Left cardiac atrium (tissue), 4 donors: ENCODE data around the gene CTBP2. TPM values are rescaled to one million over a fixed set of nuclear protein-coding genes. Genes with fewer than 3 reads are reported as not detected.
A peak's percentile ranks its signal among the peaks of the same experiment; 100 is the strongest.
"Not testable (repeated sequence)": the region's sequence is repeated elsewhere in the genome, so short reads cannot be mapped to it uniquely, and the experiment has no call there.

Source experiments
- ATAC-seq, 2 donors: fragments of 200-7000 bp; cut with Tn5 transposase; one replicate each; pipeline ENCODE4 v1.9.1; 2020; ENCODE audit warnings: mild to moderate bottlenecking in 2 of 2, moderate library complexity in 2 of 2
- DNase-seq: peaks from one replicate; pipeline ENCODE4 v3.0.0-alpha.2; 2020
- intact Hi-C, 2 donors: fragments of 100-400 bp; cut with DNase I; formaldehyde crosslinking; loops; one replicate each; pipeline versions ENCODE4 v1.14.1 to v1.15.1; 2022 to 2023
- total RNA-seq, 2 donors: library from RNA; stranded (reverse); fragmentation: NEBNext Ultra II Directional; extraction: Animal tissue kit (Norgen Biotek cat#: 25700); gene quantifications; one replicate each; pipeline ENCODE4 v1.2.1, GENCODE V29; 2021
- donor health status: DM: no; HTN: yes; CAD: no.
- donor health status: DM: no; HTN: yes; CAD: no; lungs with severe emphysema.
- donor health status: DM: yes; HTN: yes; CAD: no.
- donor health status: Dilated cardiomyopathy.

Gene CTBP2
- total RNA-seq, 2 donors from 2014 or later = 30.8 to 36.8 TPM

DNA sequence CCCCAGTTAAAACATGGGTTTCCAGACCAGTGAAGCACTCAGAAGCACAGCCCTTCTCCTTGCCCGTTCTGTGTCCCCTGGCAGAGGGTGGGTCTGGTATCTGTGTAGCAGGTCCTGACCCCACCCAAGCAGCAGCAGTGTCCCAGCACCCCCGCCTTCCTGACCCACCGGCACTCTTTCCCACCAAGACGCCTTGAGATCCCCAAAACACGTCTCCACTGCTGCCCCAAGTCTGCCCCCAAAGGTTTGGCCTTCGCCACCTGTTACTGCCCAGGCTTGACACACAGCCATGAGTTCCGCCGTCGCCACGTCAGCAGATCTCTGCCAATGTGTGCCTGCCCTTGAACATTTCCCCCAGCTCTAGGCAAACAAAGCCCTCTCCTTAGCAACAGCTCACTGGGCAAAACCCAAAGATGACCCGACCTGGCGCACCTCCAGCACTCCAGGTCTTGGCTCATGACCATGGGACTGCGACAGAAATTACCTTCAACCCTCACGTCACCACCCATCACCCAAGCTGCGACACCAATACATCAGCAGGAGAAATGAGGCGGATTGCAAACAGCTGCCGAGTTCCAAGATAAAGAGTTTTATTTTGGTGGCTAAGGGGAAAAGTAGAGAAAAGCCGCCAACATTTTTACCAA lies 75.6 kb downstream of the CTBP2 start:
- intact Hi-C loops = loop anchor here (5.0 to 10.0 kb wide), 2 partner anchors 38 to 70 kb away; no protein-coding TSS in a partner anchor
- peak; percentile 81 for DNase-seq
- peak; percentile 82 to 83 for ATAC-seq

DNA sequence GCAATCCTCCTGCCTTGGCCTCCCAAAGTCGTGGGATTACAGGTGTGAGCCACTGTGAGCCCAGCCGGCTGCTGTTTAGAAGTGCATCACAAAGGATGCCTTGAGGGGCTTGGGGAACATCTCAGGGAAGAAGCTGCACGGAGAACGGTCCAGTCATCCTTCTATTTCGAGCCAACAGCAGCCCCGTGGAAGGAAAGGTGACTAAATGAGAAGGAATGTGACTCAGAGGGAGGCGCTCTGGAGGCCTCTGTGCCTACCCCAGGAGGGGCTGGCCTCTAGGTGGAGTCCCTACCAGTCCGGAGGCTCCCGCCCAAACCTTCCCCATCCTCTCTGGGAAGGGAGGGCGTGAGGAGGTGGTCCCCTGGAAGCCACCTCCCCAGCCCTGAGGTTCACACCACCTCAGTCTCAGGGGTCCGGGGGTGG lies 76.2 kb downstream of the CTBP2 start:
- intact Hi-C loops = loop anchor here (5.0 to 10.0 kb wide), 2 partner anchors 38 to 71 kb away; no protein-coding TSS in a partner anchor
- ATAC-seq (peak; percentile 36 to 88), DNase-seq (peak; percentile 71)

DNA sequence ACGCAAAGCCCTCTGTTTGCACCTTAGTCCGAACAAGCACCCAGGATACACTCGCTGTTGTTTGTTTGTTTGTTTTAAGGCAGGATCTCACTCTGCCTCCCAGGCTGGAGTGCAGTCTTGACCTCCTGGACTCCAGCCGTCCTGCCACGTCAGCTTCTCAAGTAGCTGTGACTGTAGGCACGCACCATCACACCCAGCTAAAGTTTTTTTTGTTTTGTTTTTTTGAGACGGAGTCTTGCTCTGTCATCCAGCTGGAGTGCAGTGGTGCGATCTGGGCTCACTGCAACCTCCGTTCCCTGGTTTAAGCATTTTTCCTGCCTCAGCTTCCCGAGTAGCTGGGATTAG lies 76.8 kb downstream of the CTBP2 start:
- ATAC-seq = peak; percentile 21 to 50
- DNase-seq = peak; percentile 64
- intact Hi-C loops = loop anchor here (5.0 to 10.0 kb wide), 2 partner anchors 39 to 71 kb away; no protein-coding TSS in a partner anchor

DNA sequence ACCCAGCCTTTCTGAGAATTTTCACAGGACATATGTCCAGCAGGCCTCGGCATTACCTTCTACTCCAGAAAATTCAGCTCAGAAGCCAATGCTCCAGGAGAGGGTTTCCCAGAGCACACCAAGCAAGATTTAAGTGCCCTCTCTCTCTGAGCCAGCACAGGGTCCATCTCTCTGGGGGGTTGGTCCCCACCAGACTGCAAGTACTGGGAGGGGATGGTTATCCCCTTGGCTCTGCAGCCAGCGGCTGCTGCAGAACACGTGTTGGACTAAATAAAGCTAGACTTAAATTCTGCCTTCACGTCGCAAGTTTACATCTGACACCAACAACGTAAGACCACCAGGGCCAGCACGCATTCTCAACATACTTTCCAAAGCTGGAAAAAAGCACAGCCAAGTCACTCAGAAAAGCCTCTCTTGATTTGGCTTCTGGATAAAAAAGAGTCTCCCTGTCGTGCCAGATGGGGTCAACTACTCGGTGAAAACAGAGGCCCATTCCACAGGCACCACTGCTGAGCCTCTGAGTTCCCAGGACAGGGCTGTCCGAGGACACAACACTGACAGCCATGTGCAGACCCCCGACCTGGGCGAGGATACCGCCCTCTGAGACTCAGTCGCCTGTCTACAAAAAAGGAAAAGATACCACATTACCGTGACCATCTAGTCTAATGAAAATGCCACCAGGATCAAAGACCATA lies 77.3 kb downstream of the CTBP2 start:
- intact Hi-C loops = loop anchor here (5.0 to 10.0 kb wide), 2 partner anchors 39 to 72 kb away; no protein-coding TSS in a partner anchor
- DNase-seq (no peak), ATAC-seq (no peak)

DNA sequence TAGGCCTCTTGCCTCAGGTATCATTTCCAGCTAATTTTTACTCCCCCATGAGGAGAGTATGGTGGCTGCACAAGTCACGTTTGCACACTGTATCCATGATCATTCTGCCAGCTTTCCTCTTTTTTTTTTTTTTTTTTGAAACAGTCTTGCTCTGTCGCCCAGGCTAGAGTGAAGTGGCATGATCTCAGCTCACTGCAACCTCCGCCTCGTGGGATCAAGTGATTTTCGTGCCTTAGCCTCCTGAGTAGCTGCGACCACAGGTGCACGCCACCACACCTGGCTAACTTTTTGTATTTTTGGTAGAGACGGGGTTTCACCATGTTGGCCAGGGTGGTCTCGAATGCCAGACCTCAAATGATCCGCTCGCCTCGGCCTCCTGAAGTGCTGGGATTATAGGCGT lies 77.9 kb downstream of the CTBP2 start:
- intact Hi-C loops = loop anchor here (5.0 to 10.0 kb wide), 2 partner anchors 40 to 72 kb away; no protein-coding TSS in a partner anchor
- ATAC-seq = not testable (repeated sequence)

DNA sequence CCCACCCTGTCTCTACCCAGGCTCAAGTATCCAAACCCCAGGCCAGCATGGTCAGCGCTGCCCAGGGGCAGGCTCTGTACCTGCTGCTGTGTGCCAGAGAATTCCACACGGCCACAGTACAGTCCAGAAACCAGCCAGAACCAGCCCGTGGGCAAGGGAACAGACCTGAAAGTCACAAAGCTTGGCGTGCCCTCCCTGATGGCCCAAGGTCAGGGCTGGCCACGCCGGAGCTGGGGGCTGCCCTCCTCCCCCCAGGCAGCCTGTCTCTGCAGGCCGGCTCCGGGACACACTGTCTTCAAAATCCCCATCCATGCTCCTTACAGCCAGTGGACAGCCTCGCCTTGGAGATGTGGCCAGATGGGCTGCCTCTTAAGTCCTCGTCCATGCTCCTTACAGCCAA lies 78.4 kb downstream of the CTBP2 start:
- ATAC-seq = no peak

More for the DNA sequence above, 77.9 kb downstream of the CTBP2 start:
- DNase-seq = not testable (repeated sequence)

DNA sequence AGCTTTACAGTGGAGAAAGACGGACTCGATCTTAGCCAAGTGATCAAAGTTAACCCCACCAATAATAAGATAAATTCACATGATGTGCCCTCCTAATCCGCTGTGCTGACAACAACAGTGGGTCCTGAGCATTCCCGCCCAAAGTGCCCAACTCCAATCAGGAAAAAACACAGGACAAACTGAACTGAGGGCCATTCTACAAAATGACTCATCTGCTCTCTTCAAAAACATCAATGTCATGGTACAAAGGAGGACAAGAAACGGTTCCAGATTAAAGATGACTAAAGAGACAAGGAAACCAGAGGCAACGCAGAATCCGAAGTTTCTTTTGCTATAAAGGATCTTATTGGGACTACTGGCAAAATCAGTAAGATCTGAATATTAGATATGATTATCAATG lies 79.4 kb downstream of the CTBP2 start:
- intact Hi-C loops = loop anchor here (5.0 to 10.0 kb wide), 2 partner anchors 41 to 74 kb away; no protein-coding TSS in a partner anchor
- ATAC-seq = no peak

More for the DNA sequence above, 78.4 kb downstream of the CTBP2 start:
- intact Hi-C loops = loop anchor here (5.0 to 10.0 kb wide), 2 partner anchors 40 to 73 kb away; no protein-coding TSS in a partner anchor
- no peak for DNase-seq

DNA sequence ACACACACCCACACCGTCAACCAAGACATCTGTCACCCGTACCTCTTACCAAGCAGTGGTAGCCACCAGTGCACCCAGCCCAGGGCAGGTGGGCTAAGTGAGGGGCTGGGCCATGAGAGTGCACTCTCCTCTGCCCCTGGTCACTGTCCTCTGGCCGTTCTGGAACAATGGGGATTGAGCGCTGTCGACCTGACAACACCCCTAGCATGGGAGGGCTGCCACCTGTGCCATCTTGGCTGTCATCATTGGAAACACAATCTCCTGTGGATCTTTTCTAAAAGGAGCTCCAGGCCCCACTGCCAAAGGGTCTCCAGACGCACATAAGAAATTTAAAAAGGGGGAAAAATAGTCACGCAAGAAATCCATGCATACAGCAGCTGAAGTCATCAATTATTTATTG lies 80.1 kb downstream of the CTBP2 start:
- ATAC-seq (no peak), DNase-seq (no peak)
- intact Hi-C loops = loop anchor here (5.0 to 10.0 kb wide), 2 partner anchors 42 to 75 kb away; no protein-coding TSS in a partner anchor

More for the DNA sequence above, 79.4 kb downstream of the CTBP2 start:
- no peak for DNase-seq

DNA sequence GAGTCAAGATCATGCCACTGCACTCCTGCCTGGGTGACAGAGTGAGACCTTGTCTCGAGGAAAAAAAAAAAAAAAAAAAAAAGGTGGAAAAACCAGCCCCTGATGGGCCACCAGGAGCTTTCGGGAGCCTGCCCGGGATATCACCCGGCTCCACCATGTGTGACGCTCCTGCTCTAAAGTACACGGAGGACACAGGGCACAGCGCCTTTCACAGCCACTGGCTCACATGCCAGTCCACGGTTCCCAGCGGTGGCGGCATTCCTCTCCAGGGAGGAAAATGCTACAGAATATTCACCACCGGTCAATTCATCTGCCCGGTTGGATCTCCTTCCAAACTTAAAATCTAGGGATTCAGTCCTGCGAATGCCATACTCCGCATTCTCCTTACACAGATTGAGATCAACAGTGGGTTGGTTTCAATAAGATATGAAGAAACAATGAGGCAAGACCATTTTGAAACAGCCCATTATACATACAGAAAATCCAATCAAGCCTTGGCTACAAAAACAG lies 81.2 kb downstream of the CTBP2 start:
- ATAC-seq = no peak
- intact Hi-C loops = no loop called here
- DNase-seq = peak; percentile 39

DNA sequence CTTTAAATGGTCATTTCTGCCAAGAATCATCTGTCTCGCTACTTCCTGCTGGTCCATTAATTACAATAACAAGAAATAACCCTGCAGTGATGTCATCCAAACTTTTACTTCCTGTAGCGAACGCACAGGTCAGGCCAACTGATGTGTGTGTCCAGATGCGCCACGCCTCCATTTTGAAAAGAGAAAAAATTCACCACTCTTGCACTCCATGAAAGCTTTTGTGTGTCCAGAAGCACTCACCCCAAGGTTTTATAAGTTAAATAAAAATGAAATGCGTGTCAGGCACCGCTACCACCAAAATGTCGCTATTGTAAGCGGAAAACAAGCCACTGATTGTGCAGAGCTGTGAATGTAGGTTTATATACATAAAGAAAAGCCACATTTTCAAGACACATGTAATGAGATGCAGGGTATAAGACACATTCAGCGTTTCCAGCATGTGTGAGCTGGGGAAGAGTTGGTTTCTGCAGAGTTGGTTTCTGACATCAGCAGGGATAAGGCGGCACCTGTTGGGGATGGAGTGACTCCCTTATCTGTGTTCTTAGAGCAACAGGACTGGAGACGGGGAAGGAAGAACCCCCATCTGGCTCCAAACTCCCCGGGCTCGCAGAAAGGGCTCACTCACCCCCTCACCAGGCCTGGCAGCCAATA lies 83.3 kb downstream of the CTBP2 start:
- intact Hi-C loops = no loop called here
- DNase-seq (peak; percentile 17), ATAC-seq (no peak)

DNA sequence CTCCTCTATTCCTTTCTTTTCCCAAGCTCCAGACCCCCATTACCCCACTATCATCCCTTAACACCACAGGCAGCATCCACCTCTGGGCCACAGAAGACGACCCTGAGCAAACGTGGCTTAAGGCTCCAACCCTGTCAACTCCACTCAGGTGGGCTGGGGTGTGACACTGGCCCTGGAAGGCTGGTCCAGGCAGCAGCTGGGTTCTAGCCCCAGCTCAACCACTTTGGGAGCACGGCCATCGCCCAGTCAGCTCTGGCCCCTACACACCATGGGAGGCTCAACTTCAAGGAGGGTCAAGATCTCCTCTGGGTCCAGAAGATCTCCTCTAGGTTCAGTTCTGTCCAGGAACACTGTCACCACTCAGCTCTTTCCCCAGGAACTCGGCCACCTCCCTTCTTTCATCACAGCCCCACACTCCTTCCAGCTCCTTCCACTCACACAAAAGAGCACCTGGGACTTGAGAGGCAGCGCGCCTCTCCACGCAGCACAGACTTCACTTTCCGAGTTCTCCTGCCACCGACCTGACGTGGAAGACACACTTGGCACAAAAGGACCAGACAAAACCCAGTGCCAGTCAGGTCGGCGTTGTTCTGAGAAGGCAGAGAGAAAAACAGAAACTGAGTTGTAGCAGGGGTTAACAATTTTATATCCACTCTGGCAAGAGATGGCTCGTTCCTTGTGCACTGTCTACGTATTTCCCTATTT lies 84.1 kb downstream of the CTBP2 start:
- DNase-seq (peak; percentile 7), ATAC-seq (no peak)
- intact Hi-C loops = no loop called here

DNA sequence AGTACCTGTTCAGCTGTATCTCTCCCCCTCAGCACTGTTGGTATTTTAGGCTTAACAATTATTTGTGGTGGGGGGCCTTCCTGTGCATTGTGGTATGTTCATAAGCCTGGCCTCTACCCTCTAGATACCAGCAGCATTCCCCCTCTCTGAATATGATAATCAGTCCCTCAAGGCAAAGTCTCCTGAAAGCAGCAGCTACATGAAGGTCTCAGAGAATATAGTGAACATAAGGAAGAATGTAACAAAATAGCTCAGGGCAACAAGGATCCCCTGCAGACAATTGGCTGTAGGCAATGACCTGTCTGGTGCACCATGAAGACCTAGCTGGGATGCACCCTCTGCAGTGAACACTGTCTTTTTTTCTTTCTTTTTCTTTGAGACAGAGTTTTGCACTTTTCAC lies 86.4 kb downstream of the CTBP2 start:
- intact Hi-C loops = no loop called here
- ATAC-seq = no peak
- no peak for DNase-seq

DNA sequence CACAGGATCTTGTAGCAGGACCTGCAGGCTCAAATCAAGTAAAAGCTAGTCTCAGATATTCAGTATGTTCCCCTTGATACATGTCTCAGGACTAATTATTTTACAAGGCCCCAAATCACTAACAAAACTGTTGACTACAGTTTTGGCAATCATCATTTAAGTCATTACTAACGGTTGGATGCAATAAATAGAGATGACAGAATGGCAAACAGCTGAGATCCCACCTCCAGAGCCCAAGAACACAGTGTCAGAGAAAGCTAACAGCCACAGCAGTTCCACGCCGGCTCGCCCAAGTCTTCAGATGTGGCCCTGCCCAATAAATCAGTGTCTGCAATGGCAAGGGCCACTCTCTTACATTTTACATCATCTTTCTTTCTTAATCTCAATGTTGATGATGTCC lies 87.6 kb downstream of the CTBP2 start:
- intact Hi-C loops = no loop called here
- DNase-seq (no peak), ATAC-seq (no peak)

DNA sequence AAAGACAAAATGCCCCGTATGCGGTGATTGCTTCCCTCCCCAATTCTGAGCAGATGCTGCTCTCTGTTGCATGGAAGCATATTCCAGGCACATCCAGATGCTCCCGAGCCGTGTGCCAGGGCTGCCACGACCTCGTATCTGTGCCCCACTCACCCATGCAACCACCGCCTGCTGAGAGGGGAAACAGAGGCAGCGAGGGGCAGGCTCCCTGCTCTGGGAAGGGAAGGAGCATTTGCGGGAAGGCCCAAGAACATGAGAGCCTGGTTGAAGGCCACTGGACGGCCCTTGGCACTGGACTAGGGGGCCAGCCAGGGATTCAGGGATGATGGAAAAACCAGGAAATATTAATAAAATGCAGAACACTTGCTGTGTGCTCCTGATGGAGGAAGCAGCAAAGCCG lies 89.4 kb downstream of the CTBP2 start:
- DNase-seq (peak; percentile 5), ATAC-seq (no peak)
- intact Hi-C loops = no loop called here

DNA sequence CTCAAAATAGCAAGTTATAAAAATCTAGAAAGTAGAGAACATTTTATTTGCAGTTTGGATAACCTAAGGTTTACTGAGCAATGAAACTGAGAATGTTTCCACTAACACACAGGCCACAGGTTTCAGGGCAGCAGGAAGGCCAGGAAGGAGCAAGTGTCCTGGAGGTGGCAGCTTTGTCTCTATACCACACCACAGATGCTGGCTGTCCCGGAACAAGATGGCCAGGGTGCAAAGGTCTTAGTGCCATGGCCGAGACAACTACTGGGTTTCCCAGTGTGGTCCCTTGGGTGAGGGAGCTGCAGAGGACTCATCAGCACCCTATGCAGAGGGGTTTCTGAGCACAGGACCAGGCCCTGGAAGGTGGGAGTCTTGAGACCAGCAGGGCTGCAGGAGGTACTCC lies 92.0 kb downstream of the CTBP2 start:
- no peak for DNase-seq
- intact Hi-C loops = no loop called here
- ATAC-seq = no peak

DNA sequence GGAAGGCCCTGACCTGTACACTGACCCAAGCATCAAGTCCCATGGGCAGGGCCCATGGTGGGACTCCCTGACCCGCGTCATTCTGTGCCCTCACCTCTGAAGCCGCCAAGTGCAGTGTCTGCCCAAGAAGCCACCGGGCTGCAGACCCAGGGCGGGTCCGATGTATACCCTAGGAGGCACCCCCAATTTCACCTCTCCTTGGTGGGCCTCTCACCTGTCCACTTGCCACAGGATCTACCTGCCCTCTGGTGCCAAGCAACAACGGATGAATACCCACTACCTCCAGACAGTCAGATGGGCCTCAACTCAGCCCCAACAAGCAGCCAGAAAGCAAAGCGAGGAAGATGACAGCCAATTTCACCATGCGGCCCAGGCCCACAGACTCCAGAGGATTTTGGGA lies 92.6 kb downstream of the CTBP2 start:
- DNase-seq (peak; percentile 17), ATAC-seq (no peak)
- intact Hi-C loops = no loop called here

DNA sequence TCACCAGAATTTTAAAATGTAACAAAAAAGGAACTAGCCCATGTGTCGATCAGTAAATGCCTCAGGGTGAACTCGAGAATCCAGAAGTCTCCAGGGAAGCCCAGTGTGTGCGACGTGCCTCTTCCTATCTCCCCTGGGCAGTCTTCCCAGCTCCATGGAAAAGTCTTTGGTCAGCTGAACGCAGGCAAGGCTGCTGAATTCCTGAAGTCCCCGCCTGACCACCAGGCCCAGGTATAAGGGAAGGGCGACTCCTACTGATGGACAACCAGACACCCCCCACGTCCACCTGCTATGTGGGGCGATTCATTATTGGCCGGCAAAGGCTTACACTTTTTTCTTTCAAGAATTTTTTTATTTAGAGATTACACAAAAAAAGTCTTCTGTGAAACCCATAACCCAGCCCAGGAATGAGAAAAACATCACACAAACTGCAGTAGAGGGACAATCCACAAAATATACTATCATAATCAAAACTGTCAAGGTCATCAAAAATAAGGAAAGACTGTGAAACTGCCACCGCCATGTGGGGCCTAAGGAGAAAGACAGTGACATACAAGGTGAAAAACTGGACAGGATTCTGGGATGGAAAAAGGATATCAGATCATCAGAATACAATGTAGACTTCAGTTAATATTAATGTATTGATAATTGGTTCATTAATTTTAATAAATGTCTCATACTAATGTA lies 93.5 kb downstream of the CTBP2 start:
- DNase-seq = peak; percentile 16

More for the DNA sequence above, 93.5 kb downstream of the CTBP2 start:
- ATAC-seq = no peak
- intact Hi-C loops = no loop called here
